CD4-positive, alpha-beta T cell (primary cell): ENCODE measurements around the gene TGFBI. TPM values are rescaled to one million over a fixed set of nuclear protein-coding genes. Genes with fewer than 3 reads are reported as not detected.

Experiments
- ATAC-seq: fragments of 200-7000 bp; cut with Tn5 transposase; one replicate; pipeline ENCODE4 v1.10.0; 2022; ENCODE audit warnings: mild to moderate bottlenecking; ENCODE audit not compliant: poor library complexity
- CTCF ChIA-PET: fragments of 350-600 bp; sonication (Branson Sonifier 250); formaldehyde crosslinking; loops from one replicate; lab custom pipeline; 2021; ENCODE audit warnings: antibody characterized with exemption, inconsistent platforms; lab: Charles Lee
- POLR2A ChIA-PET: fragments of 350-600 bp; sonication (Branson Sonifier 250); formaldehyde crosslinking; loops from one replicate; lab custom pipeline; 2021; ENCODE audit warnings: antibody characterized with exemption, inconsistent platforms; lab: Charles Lee
- DNase-seq, 14 experiments: peaks; one replicate each; pipeline ENCODE4 v3.0.0-alpha.2; 2013 to 2020; ENCODE audit warnings: mixed read lengths in 2 of 14
- H3K27ac ChIP-seq, 2 donors: one replicate each; pipeline versions ENCODE4 v1.5.1 to v1.7.0; 2013; ENCODE audit warnings: low read length in 2 of 2, low read depth in 1 of 2, mild to moderate bottlenecking in 1 of 2
- H3K27me3 ChIP-seq, 2 experiments: 1 replicate in 1 of 2; 2 replicates in 1 of 2; pipeline versions ENCODE4 v1.6.1 to v1.7.0; 2013; ENCODE audit warnings: low read length in 2 of 2, control low read depth in 1 of 2, mild to moderate bottlenecking in 1 of 2, moderate library complexity in 1 of 2; ENCODE audit not compliant: insufficient read depth in 2 of 2, control insufficient read depth in 1 of 2
- H3K36me3 ChIP-seq: one replicate; pipeline ENCODE4 v1.6.1; 2013; ENCODE audit warnings: low read length, control low read depth; ENCODE audit not compliant: insufficient read depth
- H3K4me1 ChIP-seq: one replicate; pipeline ENCODE4 v1.6.1; 2013; ENCODE audit warnings: low read length, control low read depth; ENCODE audit not compliant: insufficient read depth
- H3K4me3 ChIP-seq: one replicate; pipeline ENCODE4 v1.5.1; 2013; ENCODE audit warnings: mild to moderate bottlenecking, low read length, moderate library complexity
- H3K9me3 ChIP-seq, 2 experiments: 1 replicate in 1 of 2; 2 replicates in 1 of 2; pipeline versions ENCODE4 v1.6.1 to v1.7.0; 2013; ENCODE audit warnings: low read length in 2 of 2, mild to moderate bottlenecking in 2 of 2, control low read depth in 1 of 2, moderate library complexity in 1 of 2; ENCODE audit not compliant: control insufficient read depth in 1 of 2, insufficient read depth in 1 of 2
- H3K27ac Mint-ChIP-seq: one replicate; pipeline ENCODE4 v1.8.0; 2020; ENCODE audit warnings: mixed read lengths
- H3K27me3 Mint-ChIP-seq: one replicate; pipeline ENCODE4 v1.8.0; 2021; ENCODE audit warnings: mixed read lengths
- H3K36me3 Mint-ChIP-seq: one replicate; pipeline ENCODE4 v1.8.0; 2021; ENCODE audit warnings: low read depth, mixed read lengths
- H3K4me1 Mint-ChIP-seq: one replicate; pipeline ENCODE4 v1.8.0; 2021; ENCODE audit warnings: low read depth, mixed read lengths
- H3K4me3 Mint-ChIP-seq: one replicate; pipeline ENCODE4 v1.8.0; 2020; ENCODE audit warnings: mild to moderate bottlenecking, mixed read lengths
- H3K9me3 Mint-ChIP-seq: one replicate; pipeline ENCODE4 v1.8.0; 2020; ENCODE audit warnings: mixed read lengths
- intact Hi-C, 2 experiments: fragments of 100-400 bp; cut with DNase I in 1 of 2; cut with micrococcal nuclease in 1 of 2; formaldehyde crosslinking; loops; one replicate each; pipeline versions ENCODE4 v1.15.1 to v1.9.0; 2023 to 2025; cut with DNase I, micrococcal nuclease
- total RNA-seq, 174 experiments: library from RNA in 2 of 174; stranded (reverse) in 2 of 174; gene quantifications; one replicate each; pipeline ENCODE4 v1.2.3 and lab custom pipeline; 2021 to 2026
- TF ChIP-seq, protein P1 (sequence below): fragments of 200-600 bp; IDR thresholded peaks from one replicate; pipeline ENCODE4 v1.8.0; 2022; ENCODE audit warnings: antibody characterized with exemption, mild to moderate bottlenecking

The TGFBI gene
- total RNA-seq, 2 experiments from 2014 or later, result 4.8 to 5.9 TPM

GRCh38 chr5:136061630-136062365, 33.0 kb downstream of the TGFBI start:
- intact Hi-C loops, result loop anchor here (1.0 to 5.0 kb wide), 3 partner anchors 114 to 174 kb away; no protein-coding TSS in a partner anchor
- peaks cover 5% of the 10 kb centered on the region for H3K27me3 Mint-ChIP-seq
- no peak overlapping the region for H3K27ac Mint-ChIP-seq
- ChIA-PET CTCF (no interaction called here), POLR2A (no interaction called here)
- no peaks in the 10 kb centered on the region for H3K9me3 ChIP-seq
- H3K36me3 Mint-ChIP-seq, result no peaks in the 10 kb centered on the region
- H3K27me3 ChIP-seq, result no peaks in the 10 kb centered on the region
- H3K9me3 Mint-ChIP-seq, result no peaks in the 10 kb centered on the region
- no peak for ATAC-seq
- no peak overlapping the region for H3K4me3 ChIP-seq
- TF ChIP-seq, protein P1, sequence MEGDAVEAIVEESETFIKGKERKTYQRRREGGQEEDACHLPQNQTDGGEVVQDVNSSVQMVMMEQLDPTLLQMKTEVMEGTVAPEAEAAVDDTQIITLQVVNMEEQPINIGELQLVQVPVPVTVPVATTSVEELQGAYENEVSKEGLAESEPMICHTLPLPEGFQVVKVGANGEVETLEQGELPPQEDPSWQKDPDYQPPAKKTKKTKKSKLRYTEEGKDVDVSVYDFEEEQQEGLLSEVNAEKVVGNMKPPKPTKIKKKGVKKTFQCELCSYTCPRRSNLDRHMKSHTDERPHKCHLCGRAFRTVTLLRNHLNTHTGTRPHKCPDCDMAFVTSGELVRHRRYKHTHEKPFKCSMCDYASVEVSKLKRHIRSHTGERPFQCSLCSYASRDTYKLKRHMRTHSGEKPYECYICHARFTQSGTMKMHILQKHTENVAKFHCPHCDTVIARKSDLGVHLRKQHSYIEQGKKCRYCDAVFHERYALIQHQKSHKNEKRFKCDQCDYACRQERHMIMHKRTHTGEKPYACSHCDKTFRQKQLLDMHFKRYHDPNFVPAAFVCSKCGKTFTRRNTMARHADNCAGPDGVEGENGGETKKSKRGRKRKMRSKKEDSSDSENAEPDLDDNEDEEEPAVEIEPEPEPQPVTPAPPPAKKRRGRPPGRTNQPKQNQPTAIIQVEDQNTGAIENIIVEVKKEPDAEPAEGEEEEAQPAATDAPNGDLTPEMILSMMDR, result no peak
- H3K27ac ChIP-seq, result no peak overlapping the region
- no peak overlapping the region for H3K4me3 Mint-ChIP-seq
- H3K4me1 Mint-ChIP-seq, result no peaks in the 10 kb centered on the region
- DNase-seq, result no peak
- H3K4me1 ChIP-seq, result no peaks in the 10 kb centered on the region
- peaks cover 3% of the 10 kb centered on the region for H3K36me3 ChIP-seq

DNA sequence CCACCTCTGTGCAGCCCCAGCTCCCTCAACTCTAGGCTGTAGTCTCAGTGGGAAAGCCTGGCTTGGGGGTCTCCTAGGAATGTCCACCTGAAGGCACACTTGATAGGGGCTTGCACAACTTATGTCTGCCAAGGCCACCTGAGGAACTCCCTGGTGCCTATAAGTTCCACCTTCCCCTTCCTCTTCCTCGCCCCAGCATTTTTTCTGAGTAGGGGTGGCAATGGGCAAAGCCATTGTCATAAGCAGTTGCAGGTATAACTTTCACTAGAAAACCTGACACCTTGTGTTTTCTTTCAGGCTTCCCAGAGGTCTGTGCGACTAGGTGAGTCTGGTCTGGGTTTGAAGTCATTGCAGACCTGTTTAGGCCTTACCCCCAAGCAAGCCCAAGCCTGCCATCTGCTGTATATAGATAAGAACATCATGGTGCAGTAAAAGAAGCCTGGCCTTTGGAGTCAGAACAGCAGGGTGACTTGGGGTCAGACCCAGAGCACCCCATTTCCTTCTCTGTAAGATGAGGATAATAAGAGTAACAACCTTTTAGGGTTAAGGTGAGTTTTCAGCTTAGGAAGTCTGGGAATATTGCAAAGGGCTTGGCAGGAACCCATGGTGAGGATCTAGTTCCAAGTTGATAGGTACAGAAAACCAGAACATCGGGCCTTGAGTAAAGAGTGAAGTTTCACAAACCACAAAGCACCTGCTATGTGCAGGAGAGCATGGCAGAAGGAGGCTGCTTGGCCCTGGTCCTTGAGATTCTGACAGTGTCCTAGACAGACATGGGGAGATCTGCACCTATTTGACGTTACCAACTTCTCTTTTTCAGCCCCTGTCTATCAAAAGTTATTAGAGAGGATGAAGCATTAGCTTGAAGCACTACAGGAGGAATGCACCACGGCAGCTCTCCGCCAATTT, 33.8 kb downstream of the TGFBI start:
- no peak for ATAC-seq
- H3K4me1 Mint-ChIP-seq, result no peaks in the 10 kb centered on the region
- peaks cover 3% of the 10 kb centered on the region for H3K36me3 ChIP-seq

DNA sequence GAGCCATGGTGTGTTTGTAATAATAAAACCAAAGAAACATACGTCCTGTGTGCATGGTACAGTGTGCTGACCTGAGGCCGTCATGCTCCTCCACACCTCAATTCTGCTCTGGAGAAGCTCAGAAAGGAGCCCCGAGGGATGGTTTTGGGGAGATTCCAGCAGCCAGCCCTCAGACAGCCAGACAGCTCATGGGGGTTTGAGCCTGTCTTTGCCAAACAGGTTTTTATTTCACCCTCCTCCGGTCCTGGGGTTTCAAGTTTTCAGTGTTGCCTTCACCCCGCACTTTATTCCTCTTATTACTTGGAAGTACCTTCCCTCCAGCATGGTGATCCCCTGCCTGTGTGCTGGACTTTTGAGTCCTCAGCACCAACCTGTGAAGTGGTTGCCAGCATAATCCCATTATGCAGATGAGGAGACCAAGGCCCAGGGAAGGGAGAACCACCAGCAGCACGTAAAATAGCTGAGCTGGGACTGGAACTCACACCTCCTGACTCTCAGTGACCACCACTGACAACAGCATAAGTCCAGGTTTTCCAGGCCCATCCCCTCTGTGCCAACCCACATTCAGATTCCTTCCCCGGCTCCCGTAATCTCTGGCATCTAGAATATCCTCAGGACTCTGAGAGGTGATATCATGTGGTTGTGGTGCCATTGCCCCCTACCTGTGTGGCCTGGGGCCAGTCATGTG, 35.1 kb downstream of the TGFBI start:
- CTCF ChIA-PET, result no interaction called here
- Mint-ChIP-seq H3K27ac (no peak overlapping the region), H3K9me3 (no peaks in the 10 kb centered on the region), H3K36me3 (no peaks in the 10 kb centered on the region), H3K4me3 (no peak overlapping the region), H3K27me3 (no peaks in the 10 kb centered on the region), H3K4me1 (no peaks in the 10 kb centered on the region)
- Histone ChIP-seq H3K27ac (no peak overlapping the region), H3K4me1 (no peaks in the 10 kb centered on the region), H3K27me3 (no peaks in the 10 kb centered on the region), H3K36me3 (peaks cover 3% of the 10 kb centered on the region), H3K4me3 (no peak overlapping the region), H3K9me3 (no peaks in the 10 kb centered on the region)
- POLR2A ChIA-PET, result no interaction called here
- intact Hi-C loops, result loop anchor here (5.0 kb wide), 2 partner anchors 117 to 177 kb away; no protein-coding TSS in a partner anchor
- ATAC-seq (no peak), DNase-seq (no peak)
- TF ChIP-seq, protein P1, result no peak

More for the DNA sequence above, 33.8 kb downstream of the TGFBI start:
- Histone ChIP-seq H3K9me3 (no peaks in the 10 kb centered on the region), H3K27me3 (no peaks in the 10 kb centered on the region), H3K27ac (no peak overlapping the region), H3K4me3 (no peak overlapping the region), H3K4me1 (no peaks in the 10 kb centered on the region)
- ChIA-PET CTCF (no interaction called here), POLR2A (no interaction called here)
- Mint-ChIP-seq H3K27ac (no peak overlapping the region), H3K36me3 (no peaks in the 10 kb centered on the region), H3K9me3 (no peaks in the 10 kb centered on the region), H3K27me3 (no peaks in the 10 kb centered on the region), H3K4me3 (no peak overlapping the region)
- DNase-seq, result peak in 4 of 14 experiments; percentile 12 to 59 (median 48)
- intact Hi-C loops, result loop anchor here (1.0 to 5.0 kb wide), 3 partner anchors 115 to 175 kb away; no protein-coding TSS in a partner anchor
- TF ChIP-seq, protein P1, result no peak
